ENCODE data around the gene PSMG3.

GRCh38 chr7:1523208-1523607, 46.6 kb downstream of the PSMG3 start:
- TF ChIP-seq SALL2 (tag by site-specific recombination; IDR thresholded peaks at IDR 0.05; ENCODE audit: borderline replicate concordance) = no peak
- TF ChIP-seq, protein P1, sequence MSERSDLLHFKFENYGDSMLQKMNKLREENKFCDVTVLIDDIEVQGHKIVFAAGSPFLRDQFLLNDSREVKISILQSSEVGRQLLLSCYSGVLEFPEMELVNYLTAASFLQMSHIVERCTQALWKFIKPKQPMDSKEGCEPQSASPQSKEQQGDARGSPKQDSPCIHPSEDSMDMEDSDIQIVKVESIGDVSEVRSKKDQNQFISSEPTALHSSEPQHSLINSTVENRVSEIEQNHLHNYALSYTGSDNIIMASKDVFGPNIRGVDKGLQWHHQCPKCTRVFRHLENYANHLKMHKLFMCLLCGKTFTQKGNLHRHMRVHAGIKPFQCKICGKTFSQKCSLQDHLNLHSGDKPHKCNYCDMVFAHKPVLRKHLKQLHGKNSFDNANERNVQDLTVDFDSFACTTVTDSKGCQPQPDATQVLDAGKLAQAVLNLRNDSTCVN (tag by site-specific recombination; optimal IDR thresholded peaks at IDR 0.05) = no peak
- TF ChIP-seq PATZ1 (tag by site-specific recombination; IDR thresholded peaks at IDR 0.05) = no peak
- TF ChIP-seq, protein P2, sequence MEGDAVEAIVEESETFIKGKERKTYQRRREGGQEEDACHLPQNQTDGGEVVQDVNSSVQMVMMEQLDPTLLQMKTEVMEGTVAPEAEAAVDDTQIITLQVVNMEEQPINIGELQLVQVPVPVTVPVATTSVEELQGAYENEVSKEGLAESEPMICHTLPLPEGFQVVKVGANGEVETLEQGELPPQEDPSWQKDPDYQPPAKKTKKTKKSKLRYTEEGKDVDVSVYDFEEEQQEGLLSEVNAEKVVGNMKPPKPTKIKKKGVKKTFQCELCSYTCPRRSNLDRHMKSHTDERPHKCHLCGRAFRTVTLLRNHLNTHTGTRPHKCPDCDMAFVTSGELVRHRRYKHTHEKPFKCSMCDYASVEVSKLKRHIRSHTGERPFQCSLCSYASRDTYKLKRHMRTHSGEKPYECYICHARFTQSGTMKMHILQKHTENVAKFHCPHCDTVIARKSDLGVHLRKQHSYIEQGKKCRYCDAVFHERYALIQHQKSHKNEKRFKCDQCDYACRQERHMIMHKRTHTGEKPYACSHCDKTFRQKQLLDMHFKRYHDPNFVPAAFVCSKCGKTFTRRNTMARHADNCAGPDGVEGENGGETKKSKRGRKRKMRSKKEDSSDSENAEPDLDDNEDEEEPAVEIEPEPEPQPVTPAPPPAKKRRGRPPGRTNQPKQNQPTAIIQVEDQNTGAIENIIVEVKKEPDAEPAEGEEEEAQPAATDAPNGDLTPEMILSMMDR (tag by site-specific recombination; IDR thresholded peaks at IDR 0.05) = no peak
- no peak for TF ChIP-seq ZNF777 (tag by site-specific recombination; IDR thresholded peaks at IDR 0.05; ENCODE audit: borderline replicate concordance)
- no peak for TF ChIP-seq ZNF658 (tag by site-specific recombination; IDR thresholded peaks at IDR 0.05)
- no peak for TF ChIP-seq ZNF324 (tag by site-specific recombination; IDR thresholded peaks at IDR 0.05)
- TF ChIP-seq ZNF354C (tag by site-specific recombination; IDR thresholded peaks at IDR 0.05; ENCODE audit: borderline replicate concordance, low read depth) = no peak
- no peak for TF ChIP-seq ZNF292 (tag by site-specific recombination; IDR thresholded peaks at IDR 0.05; ENCODE audit: borderline replicate concordance, low read depth)
- no peak for TF ChIP-seq MYNN (tag by site-specific recombination; IDR thresholded peaks at IDR 0.05; ENCODE audit: borderline replicate concordance)
- TF ChIP-seq, protein P3, sequence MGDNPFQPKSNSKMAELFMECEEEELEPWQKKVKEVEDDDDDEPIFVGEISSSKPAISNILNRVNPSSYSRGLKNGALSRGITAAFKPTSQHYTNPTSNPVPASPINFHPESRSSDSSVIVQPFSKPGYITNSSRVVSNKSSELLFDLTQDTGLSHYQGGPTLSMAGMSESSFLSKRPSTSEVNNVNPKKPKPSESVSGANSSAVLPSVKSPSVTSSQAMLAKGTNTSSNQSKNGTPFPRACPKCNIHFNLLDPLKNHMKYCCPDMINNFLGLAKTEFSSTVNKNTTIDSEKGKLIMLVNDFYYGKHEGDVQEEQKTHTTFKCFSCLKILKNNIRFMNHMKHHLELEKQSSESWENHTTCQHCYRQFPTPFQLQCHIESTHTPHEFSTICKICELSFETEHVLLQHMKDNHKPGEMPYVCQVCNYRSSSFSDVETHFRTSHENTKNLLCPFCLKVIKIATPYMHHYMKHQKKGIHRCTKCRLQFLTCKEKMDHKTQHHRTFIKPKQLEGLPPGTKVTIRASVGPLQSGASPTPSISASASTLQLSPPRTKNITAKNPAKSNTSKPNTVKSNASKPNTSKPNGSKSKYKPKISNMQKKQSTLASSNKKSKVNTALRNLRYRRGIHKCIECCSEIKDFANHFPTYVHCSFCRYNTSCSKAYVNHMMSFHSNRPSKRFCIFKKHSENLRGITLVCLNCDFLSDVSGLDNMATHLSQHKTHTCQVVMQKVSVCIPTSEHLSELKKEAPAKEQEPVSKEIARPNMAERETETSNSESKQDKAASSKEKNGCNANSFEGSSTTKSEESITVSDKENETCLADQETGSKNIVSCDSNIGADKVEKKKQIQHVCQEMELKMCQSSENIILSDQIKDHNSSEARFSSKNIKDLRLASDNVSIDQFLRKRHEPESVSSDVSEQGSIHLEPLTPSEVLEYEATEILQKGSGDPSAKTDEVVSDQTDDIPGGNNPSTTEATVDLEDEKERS (tag by site-specific recombination; IDR thresholded peaks at IDR 0.05) = no peak
- TF ChIP-seq, protein P4, sequence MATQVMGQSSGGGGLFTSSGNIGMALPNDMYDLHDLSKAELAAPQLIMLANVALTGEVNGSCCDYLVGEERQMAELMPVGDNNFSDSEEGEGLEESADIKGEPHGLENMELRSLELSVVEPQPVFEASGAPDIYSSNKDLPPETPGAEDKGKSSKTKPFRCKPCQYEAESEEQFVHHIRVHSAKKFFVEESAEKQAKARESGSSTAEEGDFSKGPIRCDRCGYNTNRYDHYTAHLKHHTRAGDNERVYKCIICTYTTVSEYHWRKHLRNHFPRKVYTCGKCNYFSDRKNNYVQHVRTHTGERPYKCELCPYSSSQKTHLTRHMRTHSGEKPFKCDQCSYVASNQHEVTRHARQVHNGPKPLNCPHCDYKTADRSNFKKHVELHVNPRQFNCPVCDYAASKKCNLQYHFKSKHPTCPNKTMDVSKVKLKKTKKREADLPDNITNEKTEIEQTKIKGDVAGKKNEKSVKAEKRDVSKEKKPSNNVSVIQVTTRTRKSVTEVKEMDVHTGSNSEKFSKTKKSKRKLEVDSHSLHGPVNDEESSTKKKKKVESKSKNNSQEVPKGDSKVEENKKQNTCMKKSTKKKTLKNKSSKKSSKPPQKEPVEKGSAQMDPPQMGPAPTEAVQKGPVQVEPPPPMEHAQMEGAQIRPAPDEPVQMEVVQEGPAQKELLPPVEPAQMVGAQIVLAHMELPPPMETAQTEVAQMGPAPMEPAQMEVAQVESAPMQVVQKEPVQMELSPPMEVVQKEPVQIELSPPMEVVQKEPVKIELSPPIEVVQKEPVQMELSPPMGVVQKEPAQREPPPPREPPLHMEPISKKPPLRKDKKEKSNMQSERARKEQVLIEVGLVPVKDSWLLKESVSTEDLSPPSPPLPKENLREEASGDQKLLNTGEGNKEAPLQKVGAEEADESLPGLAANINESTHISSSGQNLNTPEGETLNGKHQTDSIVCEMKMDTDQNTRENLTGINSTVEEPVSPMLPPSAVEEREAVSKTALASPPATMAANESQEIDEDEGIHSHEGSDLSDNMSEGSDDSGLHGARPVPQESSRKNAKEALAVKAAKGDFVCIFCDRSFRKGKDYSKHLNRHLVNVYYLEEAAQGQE (tag by site-specific recombination; IDR thresholded peaks at IDR 0.05) = no peak

All from HEK293 (cell line).